ENCODE data around the gene SPR.
"Not testable (repeated sequence)": the region's sequence is repeated elsewhere in the genome, so short reads cannot be mapped to it uniquely, and the experiment has no call there.

Gene SPR

GRCh38 chr2:72889991-72890390 is 2.8 kb downstream of the SPR start:
- DNase-seq: no peak

GRCh38 chr2:72891091-72891818 is 4.0 kb downstream of the SPR start:
- no peak for DNase-seq

- DNase-seq: no peak
Measured at GRCh38 chr2:72892506-72893173, 5.4 kb downstream of the SPR start.

GRCh38 chr2:72893594-72894319 is 6.5 kb downstream of the SPR start:
- no peak for DNase-seq

- DNase-seq: no peak
Measured at GRCh38 chr2:72894514-72894913, 7.3 kb downstream of the SPR start.

GRCh38 chr2:72895154-72895553 is 7.9 kb downstream of the SPR start:
- DNase-seq: no peak

GRCh38 chr2:72895759-72896281 is 8.6 kb downstream of the SPR start:
- DNase-seq: no peak

GRCh38 chr2:72896446-72896845 is 9.2 kb downstream of the SPR start:
- DNase-seq: no peak

- DNase-seq: no peak
Measured at GRCh38 chr2:72897785-72898584, 10.8 kb downstream of the SPR start.

GRCh38 chr2:72898585-72898906 is 11.3 kb downstream of the SPR start:
- DNase-seq: no peak

GRCh38 chr2:72900191-72900825 is 13.1 kb downstream of the SPR start:
- DNase-seq: no peak

GRCh38 chr2:72901426-72901825 is 14.2 kb downstream of the SPR start:
- no peak for DNase-seq

GRCh38 chr2:72907369-72907768 is 20.2 kb downstream of the SPR start:
- not testable (repeated sequence) for DNase-seq

GRCh38 chr2:72908741-72909140 is 21.5 kb downstream of the SPR start:
- no peak for DNase-seq

- DNase-seq: no peak
Measured at GRCh38 chr2:72911256-72911655, 24.0 kb downstream of the SPR start.

GRCh38 chr2:72913486-72914205 is 26.4 kb downstream of the SPR start:
- DNase-seq: no peak

GRCh38 chr2:72914206-72914559 is 27.0 kb downstream of the SPR start:
- DNase-seq: no peak

GRCh38 chr2:72914589-72915319 is 27.5 kb downstream of the SPR start:
- DNase-seq: no peak

- DNase-seq: no peak
Measured at GRCh38 chr2:72915320-72915906, 28.2 kb downstream of the SPR start.

GRCh38 chr2:72915907-72916742 is 28.9 kb downstream of the SPR start:
- no peak for DNase-seq
